Prostate gland (tissue), 2 donors: ENCODE data around the gene TYK2. TPM values are rescaled to one million over a fixed set of nuclear protein-coding genes. Genes with fewer than 3 reads are reported as not detected.

ENCODE experiments used
- DNase-seq: peaks from one replicate; pipeline ENCODE4 v3.0.0-alpha.2; 2019; ENCODE audit warnings: low spot score
- H3K27ac ChIP-seq, 2 donors: fragments of 200-600 bp; sonication (generic); 2 replicates each; pipeline ENCODE4 v1.5.1; 2017 to 2019
- H3K27me3 ChIP-seq: fragments of 200-600 bp; sonication (generic); replicated peaks from 2 replicates; pipeline ENCODE4 v1.5.1; 2019; ENCODE audit not compliant: insufficient read depth
- H3K36me3 ChIP-seq, 2 donors: fragments of 200-600 bp; sonication (generic); 1 replicate in 1 of 2; 2 replicates in 1 of 2; pipeline versions ENCODE4 v1.5.1 to v1.8.1; 2017 to 2019
- H3K4me1 ChIP-seq: fragments of 200-600 bp; sonication (generic); replicated peaks from 2 replicates; pipeline ENCODE4 v1.5.1; 2019
- H3K4me3 ChIP-seq, 2 donors: fragments of 200-600 bp; sonication (generic); 2 replicates each; pipeline ENCODE4 v1.5.1; 2017 to 2019
- H3K9me3 ChIP-seq: fragments of 200-600 bp; sonication (generic); 2 replicates; pipeline ENCODE4 v1.5.1; 2017
- CTCF ChIP-seq, 4 experiments: fragments of 200-600 bp in 2 of 4; fragments of 450-650 bp in 2 of 4; sonication (generic) in 2 of 4; IDR thresholded peaks; 1 replicate in 3 of 4; 2 replicates in 1 of 4; pipeline ENCODE4 v1.5.1; 2016 to 2019; ENCODE audit warnings: antibody characterized with exemption in 4 of 4, mild to moderate bottlenecking in 2 of 4, moderate library complexity in 2 of 4
- POLR2A ChIP-seq: fragments of 450-650 bp; IDR thresholded peaks from one replicate; pipeline ENCODE4 v1.6.1; 2016; ENCODE audit warnings: antibody characterized with exemption, mild to moderate bottlenecking
- POLR2AphosphoS5 ChIP-seq: sonication (generic); formaldehyde crosslinking; IDR thresholded peaks from one replicate; pipeline ENCODE4 v1.6.1; 2017; ENCODE audit warnings: antibody characterized with exemption
- WGBS: methylation state at CpG from one replicate; pipeline ENCODE4 v1.1.5; 2018; 5-methylcytosine and 5-hydroxymethylcytosine counted together
- intact Hi-C: fragments of 100-400 bp; cut with DNase I; formaldehyde crosslinking; loops from one replicate; pipeline ENCODE4 v1.14.2; 2022
- total RNA-seq, 2 donors: library from RNA; depleted of rRNA; stranded (reverse); fragments of >200 nt; gene quantifications; one replicate each; pipeline ENCODE4 v1.1.0, GENCODE V29; 2016

TYK2 gene
- total RNA-seq, 2 donors from 2014 or later, result 90.8 to 161 TPM

- intact Hi-C loops, result no loop called here
- Histone ChIP-seq H3K27ac (no peak overlapping the region), H3K27me3 (no peaks in the 10 kb centered on the region), H3K4me1 (peaks cover 4% of the 10 kb centered on the region), H3K4me3 (no peak overlapping the region), H3K9me3 (no peaks in the 10 kb centered on the region), H3K36me3 (peaks cover 8 to 15% of the 10 kb centered on the region in 2 donors)
- 80% methylated on average over 24 of the region's 24 CpGs for WGBS
- no peak for DNase-seq
- TF ChIP-seq CTCF (IDR thresholded peaks at IDR 0.05) (no peak), POLR2A (no peak), POLR2AphosphoS5 (no peak)
Measured at GRCh38 chr19:10395917-10396316, 15.5 kb upstream of the TYK2 start.

GRCh38 chr19:10395436-10395835 lies 15.1 kb upstream of the TYK2 start:
- WGBS, result 83% methylated on average over 26 of the region's 26 CpGs
- Histone ChIP-seq H3K9me3 (no peaks in the 10 kb centered on the region), H3K27ac (no peak overlapping the region), H3K36me3 (peaks cover 8 to 15% of the 10 kb centered on the region in 2 donors), H3K4me1 (no peaks in the 10 kb centered on the region), H3K27me3 (no peaks in the 10 kb centered on the region), H3K4me3 (no peak overlapping the region)
- DNase-seq, result no peak
- intact Hi-C loops, result no loop called here
- TF ChIP-seq POLR2A, result no peak
- TF ChIP-seq CTCF (IDR thresholded peaks at IDR 0.05), result no peak
- TF ChIP-seq POLR2AphosphoS5, result no peak

- no peaks in the 10 kb centered on the region for H3K9me3 ChIP-seq
Measured at GRCh38 chr19:10395003-10395402, 14.6 kb upstream of the TYK2 start.

GRCh38 chr19:10393137-10393536 lies 12.8 kb upstream of the TYK2 start:
- WGBS, result 94% methylated on average over 20 of the region's 24 CpGs
- Histone ChIP-seq H3K4me3 (no peak overlapping the region), H3K9me3 (no peaks in the 10 kb centered on the region), H3K4me1 (no peaks in the 10 kb centered on the region), H3K36me3 (peaks cover 8 to 15% of the 10 kb centered on the region in 2 donors), H3K27ac (no peak overlapping the region), H3K27me3 (no peaks in the 10 kb centered on the region)
- TF ChIP-seq POLR2A (no peak), POLR2AphosphoS5 (no peak), CTCF (IDR thresholded peaks at IDR 0.05) (no peak)
- no peak for DNase-seq
- intact Hi-C loops, result no loop called here

More at GRCh38 chr19:10395003-10395402, 14.6 kb upstream of the TYK2 start:
- Histone ChIP-seq H3K27me3 (no peaks in the 10 kb centered on the region), H3K4me3 (no peak overlapping the region), H3K4me1 (no peaks in the 10 kb centered on the region), H3K27ac (no peak overlapping the region), H3K36me3 (peaks cover 8 to 15% of the 10 kb centered on the region in 2 donors)
- no peak for DNase-seq
- TF ChIP-seq POLR2A, result no peak
- TF ChIP-seq CTCF (IDR thresholded peaks at IDR 0.05), result no peak
- no peak for TF ChIP-seq POLR2AphosphoS5
- 88% methylated on average over 12 of the region's 12 CpGs for WGBS
- intact Hi-C loops, result no loop called here

- H3K4me1 ChIP-seq, result no peaks in the 10 kb centered on the region
- TF ChIP-seq POLR2A (no peak), POLR2AphosphoS5 (no peak), CTCF (IDR thresholded peaks at IDR 0.05) (no peak)
- WGBS, result 80% methylated on average over 6 of the region's 6 CpGs
Measured at GRCh38 chr19:10392120-10392519, 11.7 kb upstream of the TYK2 start.

More at GRCh38 chr19:10392120-10392519, 11.7 kb upstream of the TYK2 start:
- no peak for DNase-seq
- H3K36me3 ChIP-seq, result peaks cover 8 to 15% of the 10 kb centered on the region in 2 donors
- no peaks in the 10 kb centered on the region for H3K9me3 ChIP-seq
- no peak overlapping the region for H3K4me3 ChIP-seq
- intact Hi-C loops, result no loop called here
- no peak overlapping the region for H3K27ac ChIP-seq
- no peaks in the 10 kb centered on the region for H3K27me3 ChIP-seq
